Measurements from ENCODE around the gene RLBP1.

RLBP1 gene

DNA sequence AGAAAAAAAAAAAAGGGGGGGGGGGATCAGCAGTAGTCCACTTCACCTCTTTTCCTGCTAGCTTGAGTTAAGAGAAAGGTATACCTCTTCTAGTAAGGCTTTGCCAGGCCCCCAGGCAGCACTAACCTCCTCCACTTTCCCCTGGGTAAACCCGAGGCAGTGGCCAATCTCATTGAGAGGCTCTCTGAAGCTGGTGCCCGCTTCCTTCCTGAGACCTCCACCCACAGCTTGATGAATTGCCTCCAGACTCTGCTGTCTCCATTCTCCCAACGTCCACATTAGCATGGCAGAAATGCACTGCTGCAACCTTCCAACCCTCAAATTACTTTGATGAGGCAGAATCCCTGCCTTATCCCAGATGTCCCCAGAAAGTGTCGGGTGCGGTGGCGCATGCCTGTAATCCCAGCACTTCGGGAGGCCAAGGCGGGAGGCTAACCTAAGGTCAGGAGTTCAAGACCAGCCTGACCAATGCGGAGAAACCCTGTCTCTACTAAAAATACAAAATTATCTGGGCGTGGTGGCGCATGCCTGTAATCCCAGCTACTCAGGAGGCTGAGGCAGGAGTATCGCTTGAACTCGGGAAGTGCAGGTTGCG lies 15.3 kb downstream of the RLBP1 start:
- DNase-seq, result no peak

DNA sequence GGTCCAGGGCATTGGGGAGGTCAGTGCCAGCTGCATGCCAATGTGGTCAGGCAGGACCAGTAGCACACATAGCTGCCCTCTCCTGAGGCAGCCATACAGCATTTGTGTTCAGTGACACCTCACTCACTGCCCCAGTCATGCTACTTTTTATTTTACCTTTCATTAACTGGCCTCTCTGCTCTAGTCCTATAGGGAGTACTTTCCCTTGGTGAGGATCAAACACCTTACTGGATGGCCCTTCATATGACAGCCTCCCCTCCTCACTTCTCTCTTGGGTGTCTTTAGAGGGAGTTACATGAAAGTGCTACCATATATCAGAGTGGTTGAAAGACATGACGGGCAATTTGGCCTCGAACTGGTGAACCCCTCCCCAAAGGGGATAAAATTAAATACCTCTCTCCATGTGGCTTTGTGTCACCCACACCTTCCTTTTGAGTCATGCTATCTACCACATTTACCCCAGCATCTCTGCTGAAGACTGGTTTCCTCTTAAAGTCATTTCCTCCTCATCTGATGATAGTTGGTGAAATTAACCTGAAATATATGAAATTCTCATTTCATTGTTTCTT lies 17.6 kb downstream of the RLBP1 start:
- peak in 1 of 2 experiments; percentile 40 for DNase-seq

DNA sequence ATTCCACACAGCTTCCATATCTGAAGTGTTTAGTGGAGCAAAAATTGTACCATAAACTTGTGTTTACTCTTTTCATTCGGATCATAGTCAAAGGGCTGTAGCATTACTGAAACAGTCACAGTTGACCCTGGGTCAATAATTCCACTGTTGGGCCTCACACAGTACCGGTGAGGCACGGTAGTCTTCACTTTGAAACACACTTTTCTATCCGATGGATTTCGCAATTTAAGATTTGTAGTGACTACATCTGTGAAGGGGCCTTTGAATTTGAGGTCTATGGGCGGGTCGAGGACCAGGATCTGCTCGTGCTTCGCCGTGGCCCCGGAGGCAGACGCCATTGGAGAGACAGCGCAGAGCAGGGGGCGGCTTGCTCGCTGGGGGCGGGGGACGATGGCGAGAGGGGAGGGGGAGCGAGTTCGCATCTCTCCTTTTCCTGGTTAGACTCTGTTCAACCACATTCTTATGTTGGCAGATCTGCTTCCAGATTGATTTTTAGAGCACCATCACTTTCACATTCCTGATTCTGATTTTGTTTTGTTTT lies 19.8 kb downstream of the RLBP1 start:
- no peak for DNase-seq

DNA sequence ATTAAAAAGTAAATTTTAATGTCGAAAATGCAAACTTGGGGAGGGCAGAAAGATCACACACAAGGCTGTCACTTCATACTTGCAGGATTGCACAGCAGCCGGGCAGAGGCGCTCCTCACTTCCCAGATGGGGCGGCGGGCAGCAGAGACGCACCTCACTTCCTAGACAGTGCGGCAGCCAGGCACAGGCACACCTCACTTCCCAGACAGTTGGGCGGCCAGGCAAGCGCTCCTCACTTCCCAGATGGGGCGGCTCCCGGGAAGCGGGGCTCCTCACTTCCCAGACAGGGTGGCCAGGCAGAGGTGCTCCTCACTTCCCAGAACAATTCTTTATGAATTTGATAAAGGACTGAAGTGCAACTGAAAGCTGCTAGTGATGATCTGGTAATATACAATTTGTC lies 21.2 kb downstream of the RLBP1 start:
- DNase-seq, result no peak

DNA sequence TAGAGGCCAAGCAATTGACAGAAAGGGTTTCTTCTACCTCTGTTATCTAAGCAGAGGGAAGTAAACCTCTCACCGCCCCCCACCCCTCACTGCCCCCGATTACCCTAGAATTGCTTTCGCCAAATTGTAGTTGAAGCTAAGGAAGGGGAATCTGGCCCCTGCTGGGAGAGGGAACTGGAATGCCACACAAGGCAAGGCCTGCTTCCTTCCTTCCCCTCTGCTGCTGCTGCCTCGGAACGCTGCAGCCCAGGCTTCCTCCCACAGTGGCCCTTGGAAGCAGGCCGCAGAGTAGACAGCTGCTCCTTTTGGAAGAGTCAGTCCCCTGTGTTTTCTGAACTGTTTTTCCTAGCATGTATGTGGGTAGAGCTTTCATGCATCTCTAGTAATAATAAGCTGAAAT lies 21.6 kb downstream of the RLBP1 start:
- no peak for DNase-seq

DNA sequence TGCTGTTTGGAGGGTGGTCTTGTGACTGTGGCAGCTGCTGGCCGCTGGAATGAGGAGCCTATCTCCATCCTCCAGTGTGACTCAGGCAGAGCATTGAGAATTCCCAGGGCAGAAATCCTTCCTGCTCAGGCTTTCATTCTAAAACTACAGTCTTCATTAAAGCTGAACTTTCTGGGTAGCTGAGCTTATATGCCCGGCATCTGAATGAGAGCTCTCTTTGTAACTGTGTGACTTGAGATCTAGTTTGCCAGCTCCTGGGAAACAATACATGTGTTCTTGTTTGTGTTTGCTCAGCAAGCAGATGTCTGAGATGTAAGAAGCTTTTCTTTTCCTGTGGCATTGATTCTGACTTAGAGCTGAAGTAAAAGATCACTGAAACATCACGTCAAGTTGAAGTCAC lies 22.4 kb downstream of the RLBP1 start:
- DNase-seq, result no peak

DNA sequence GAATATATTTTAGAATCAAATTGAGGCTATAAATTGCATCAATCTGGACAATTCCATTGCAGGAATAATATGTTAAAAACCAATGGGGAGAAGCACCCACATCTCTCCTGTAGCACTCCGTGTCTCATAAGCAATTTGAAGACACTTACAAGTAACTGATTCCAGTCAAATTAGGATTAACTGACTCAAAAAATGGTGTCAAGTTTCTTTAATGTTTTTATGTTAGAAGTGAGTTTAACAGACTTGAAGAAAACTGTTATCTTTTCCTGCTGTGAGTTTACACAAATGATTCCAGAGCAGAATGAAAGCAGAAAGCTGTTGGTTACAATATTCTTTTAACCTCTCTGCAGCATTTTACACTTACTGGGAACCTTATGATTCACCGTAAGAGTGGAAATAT lies 23.2 kb downstream of the RLBP1 start:
- DNase-seq, result no peak

DNA sequence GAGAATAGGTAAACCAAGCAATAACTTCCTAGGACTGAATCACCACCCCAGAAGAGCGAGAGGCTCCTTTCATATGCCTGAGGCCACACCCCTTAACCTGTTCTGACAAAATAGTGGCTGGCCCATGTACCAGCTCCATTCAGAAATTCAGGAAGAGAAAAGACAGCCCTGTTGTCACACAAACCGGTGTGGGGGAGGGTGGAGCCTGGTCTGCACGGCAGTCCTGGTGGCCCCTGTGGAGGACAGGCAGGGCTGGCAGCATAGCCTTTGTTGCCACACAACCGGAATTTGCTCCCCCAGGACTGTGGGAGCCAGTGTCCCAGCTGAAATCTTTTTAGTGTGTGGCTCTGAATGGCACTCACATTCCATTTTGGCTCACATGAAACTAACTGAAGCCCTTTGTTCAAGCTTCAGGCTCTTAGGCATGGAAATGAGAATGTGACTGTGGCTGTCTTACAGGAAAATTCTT lies 23.8 kb downstream of the RLBP1 start:
- peak; percentile 41 to 56 for DNase-seq

DNA sequence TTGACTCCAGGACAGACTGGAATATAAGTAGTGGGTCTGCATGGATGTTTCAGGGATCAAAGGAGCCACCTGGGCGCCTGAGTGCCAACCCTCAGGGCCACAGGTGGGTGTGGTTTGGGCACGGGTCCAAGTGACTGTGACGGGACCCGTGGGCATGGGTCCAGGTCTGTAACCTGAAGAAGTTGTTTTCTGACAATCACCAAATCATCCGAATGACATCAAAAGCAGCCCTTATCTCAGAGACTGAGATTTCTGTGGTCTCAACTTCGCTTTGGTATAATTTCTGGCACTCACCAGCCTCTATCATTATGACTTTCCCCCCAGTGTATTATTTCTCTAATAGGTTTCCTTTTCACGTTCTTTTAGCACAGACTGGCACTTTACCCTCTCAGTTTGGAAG lies 24.4 kb downstream of the RLBP1 start:
- DNase-seq, result peak; percentile 77 to 82

DNA sequence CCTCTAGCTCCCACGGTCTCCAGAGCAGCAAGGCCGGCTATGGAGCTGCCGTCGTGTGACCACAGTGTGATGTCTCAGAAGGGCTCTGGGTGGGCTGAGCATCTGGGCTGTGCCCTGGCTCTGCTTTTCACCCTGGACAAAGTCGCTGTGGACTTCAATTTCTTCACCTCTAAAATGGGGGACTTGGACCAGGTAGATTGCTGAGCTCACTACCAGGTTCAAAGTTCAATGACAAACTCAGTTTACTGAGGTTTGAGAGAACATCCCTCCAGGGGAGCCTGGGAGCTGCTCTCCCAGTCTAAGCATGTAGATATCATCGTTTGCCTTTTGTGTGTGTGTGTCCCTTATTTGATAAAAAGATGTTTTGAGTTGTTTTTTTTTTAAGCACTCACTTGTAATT lies 25.1 kb downstream of the RLBP1 start:
- DNase-seq, result no peak

DNA sequence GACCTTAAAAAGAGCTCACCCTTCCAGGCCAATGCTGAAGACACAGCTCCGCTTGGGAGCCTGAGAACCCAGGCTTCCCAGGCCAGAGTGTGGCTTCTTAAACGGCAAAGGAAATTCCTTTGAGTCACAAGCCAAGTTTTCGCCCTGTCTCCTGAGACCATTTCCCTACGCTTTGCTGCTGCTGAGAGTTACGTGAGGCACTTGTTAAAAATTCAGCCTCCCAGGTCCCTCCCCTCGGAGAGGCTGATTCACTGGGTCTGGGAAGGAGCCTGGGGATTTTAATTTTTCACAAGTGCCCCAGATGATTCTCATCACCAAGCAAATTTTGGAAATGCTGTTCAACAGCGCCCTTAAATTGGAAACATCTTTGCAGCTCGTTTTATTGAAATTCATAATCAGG lies 25.5 kb downstream of the RLBP1 start:
- no peak for DNase-seq

DNA sequence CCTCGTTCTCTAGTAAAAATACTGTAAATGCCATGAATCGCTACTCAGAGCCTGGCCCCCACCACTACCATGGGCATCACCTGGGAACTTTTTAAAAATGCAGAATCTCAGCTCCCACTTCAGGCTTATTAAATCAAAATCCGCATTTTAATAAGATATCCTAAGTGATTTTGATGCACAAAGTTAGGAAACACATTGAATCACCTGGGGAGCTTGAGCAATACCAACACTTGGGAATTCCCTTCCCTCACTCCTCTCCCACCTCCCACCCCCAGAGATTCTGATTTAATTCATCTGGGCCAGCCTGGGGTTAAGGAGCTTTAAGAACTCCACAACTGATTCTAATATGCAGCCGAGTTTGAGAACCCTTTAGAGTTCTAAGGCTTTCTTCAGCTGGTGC lies 26.8 kb downstream of the RLBP1 start:
- no peak for DNase-seq

DNA sequence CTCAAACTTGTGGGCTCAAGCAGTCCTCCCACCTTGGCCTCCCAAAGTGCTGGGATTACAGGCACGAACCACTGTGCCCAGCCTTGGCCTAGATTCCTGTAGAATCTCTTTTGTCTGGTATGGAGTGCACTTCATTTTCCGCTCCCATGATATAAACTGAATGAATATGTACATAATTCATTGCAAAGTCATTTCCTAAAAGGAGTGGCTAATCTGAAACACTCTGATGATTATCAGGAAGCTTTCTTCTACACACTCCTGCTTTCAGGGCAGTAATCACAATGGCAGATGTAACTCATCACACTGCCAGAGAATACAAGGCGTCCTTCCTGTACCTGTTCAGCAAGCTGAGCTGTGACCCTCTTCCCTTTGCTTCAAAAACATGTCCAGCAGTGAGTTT lies 28.6 kb downstream of the RLBP1 start:
- DNase-seq, result no peak

DNA sequence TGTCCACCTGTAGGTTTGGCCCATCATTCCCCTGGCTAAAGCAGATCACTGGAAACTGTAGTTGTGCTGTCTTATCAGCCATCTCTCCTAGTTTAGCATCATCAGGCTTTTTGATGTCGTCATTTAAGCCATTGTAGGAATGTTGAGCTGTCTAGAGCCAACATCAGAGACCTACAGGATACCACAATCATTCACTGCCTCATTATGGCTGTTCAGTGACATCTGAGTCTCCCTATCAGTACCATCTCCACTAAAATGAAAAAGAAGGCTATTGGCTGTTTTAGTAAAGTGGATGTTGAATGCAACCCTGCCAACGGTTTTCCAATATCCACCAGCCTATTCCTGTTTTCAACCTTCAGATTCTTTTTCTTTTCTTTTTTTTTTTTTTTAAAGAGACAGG lies 29.2 kb downstream of the RLBP1 start:
- no peak for DNase-seq

DNA sequence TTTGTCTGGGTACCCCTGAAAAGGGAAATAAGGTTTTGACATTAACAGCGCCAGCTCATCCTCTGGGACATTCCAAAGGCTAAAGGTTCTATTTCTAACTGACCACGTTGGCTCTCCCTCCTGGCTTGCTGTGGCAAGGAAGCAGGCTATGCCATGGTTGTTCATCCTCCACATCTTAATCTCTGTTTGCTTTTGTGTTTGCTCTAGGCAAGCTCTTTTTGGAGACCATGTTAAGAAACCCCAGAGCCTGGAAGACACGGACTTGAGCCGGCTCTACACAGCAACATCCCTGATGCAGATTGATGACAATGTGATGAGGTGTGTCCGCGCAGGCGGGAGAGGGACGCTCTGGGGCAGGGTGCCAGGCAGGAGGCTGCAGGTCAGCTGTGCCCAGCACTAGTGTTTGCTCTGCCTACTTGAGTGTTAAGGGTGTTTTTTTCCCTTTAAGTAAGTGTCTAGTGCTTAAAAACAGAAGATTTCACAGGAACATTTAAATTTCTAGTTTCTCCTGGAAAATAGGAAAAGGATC lies 33.3 kb downstream of the RLBP1 start:
- no peak for DNase-seq

DNA sequence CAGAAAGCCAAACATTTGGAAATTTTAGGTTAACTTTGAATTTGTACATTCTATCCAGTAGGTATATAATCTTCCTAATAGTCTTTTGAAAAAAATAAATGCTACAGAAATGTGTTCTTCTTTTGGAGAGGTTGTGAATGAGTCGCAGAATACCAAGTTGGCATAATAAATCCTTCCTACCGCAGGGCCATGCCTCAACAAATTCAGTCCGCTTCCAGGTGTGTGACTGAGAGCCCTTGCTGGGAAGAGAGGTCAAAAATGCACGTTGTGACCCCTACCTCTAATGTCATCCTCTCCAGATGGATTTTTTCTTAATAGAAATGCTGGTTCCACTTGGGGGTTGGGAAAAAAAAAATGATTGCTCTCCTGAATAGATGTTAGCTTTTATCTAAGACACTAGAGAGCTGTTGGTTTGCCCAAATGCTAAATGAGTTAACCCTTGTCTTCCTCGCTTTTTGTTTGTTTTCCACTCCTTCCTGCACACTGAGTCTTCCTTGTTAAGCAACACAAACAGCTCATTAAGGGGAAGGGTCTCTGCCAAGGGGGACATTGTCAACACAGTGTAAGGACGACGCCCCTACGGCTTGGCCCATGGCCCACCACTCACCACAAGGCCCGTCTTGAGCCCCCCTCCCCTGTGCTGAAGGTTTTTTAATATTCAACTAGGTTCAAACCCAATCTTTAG lies 33.9 kb downstream of the RLBP1 start:
- DNase-seq, result no peak

DNA sequence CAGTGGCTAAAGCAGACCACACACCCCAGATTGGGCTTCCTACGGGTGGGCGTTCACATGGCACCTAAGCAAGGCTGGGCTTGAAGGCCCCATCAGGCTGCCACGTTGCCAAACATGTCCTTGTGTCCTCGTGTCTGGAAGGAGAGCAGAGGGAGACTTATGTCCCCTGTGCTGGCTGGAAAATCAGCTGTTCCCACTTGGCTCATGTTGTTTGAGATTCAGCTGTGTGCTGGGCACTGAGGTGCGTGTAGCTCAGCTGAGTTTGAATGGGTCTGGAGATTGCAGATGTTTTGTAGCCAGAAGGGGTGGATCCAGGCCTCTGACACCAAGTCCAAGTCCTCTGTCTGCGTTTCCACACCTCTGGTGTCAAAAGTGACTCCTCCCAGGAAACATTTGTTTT lies 34.6 kb downstream of the RLBP1 start:
- DNase-seq, result no peak

DNA sequence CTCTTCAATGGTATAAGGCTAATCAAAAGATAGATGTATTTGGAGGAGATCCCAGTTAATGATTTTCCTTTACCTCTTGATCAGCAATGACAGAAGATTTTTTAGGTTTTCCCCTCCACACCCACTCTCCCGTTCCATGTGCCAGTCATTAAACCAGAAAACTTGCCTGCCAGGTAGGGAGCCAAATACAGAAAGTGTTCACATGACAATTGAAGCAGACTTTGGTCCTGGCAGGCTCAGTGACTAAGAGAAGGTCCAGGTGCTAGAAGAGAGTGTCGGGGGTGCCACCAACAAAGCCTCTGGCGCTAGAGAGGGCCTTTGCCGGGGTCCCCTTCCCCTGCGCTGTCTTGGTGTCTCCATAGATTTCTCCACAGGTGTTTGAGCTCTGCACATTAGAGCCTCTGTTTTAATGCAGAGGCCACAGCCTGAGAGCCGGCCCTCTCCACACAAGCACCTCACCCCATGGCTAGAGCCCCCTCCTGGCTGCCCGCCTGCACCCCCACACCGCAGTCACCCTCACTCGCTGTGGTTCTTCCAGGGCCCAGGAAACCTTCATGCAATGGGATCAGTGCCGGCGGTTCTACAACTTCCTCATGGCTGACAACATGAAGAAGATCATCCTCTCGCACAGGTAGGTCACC lies 36.4 kb downstream of the RLBP1 start:
- DNase-seq, result no peak

DNA sequence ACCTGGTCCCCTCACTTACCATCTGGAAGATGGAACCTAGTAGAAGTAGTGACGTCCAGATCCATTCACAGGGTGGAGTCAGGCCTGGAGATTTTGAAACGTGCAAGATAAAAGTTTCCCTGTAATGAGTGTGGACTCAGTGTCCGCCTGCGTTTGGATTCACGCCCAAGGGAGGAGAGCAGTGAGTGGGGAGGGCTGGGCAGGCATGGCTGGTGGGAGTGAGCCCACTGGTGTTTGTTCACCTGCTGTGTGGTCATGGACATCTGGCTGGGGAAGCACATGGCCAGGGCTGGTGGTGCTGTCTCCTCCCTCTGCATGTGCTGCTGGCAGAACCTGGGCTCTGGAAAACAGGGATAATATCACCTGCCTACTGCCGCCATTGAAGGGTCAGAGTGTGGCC lies 37.0 kb downstream of the RLBP1 start:
- DNase-seq, result no peak

DNA sequence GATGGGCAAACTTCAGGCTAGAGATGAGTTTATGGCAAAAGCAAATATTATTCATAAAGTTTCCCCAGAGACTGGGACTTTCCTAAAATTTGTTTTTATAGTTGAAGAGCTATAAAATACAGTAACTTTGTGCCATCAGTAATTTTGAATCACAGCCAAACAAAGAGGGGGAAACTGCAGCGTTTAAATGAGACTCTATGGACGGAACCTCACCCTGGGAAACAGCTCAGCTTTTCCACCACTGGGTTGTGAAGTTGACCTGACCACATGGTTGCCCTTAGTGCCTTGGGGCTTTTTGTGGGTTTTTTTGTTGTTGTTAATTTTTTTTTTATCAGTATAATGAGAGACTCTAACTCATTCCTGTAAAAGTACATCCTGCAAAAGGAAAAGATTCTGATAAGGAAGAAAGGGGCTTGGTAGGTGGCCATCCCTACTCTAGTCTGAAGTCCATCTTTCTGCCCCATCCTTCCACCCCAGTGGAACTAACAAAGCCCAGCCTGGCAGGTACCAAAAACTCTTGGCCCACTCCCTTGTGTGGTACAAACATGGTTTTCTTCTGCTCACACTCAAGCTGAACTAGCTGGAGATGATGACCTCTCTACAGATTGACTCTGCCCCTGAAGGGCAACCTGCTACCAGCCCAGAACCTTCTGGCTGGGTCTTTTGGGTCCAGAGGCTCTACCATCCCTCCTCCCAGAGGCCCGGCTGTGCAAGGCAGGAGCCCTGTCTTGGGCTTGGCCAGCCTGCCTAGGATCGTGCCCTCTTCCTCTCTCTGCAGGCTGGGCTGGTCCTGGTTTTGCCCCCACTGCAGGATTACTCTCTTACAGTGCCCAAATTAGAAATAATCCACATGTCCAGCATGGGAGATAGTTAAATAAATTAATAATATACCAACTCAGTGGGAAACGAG lies 41.2 kb downstream of the RLBP1 start:
- peak; percentile 66 to 79 for DNase-seq

DNA sequence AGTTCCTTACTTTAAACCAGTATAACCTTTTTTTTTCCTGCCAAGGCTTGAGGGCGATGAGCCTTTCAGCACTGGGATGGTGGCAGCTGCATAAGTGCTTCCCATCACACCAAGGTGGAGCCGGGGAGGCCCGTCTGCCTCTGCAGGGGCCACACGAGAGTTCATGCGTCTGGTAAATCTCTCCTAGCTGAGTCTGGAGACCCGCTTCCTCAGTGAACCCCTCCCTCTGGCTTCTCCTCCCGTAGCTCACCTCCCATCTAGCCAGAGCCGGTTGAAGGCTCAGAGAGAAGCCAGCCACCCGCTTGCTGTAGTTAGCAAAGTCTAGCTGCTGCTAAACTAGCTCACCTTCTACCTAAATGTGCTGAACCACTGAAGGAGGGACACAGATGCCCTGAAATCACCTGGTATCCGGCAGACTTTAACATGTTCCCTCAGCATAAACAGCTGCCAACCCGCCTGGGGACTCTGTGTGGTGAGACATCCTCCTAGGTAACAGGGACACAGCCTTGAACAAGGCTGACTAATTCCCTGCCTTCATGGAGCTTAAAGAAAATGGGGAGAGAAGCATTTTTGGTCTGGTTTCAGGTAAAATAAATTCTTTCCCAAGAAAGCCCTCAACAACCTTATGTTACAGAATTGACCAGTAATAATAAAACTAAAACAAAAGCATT lies 42.9 kb downstream of the RLBP1 start:
- peak in 1 of 2 experiments; percentile 14 for DNase-seq
